HEK293 (cell line): ENCODE data around the gene MSANTD2.

Experiments
- CTCF ChIA-PET: fragments of 350-600 bp; formaldehyde crosslinking; extraction: SDS; loops from one replicate; lab custom pipeline; 2021; ENCODE audit warnings: antibody characterized with exemption; lab: Yijun Ruan, JAX
- POLR2A ChIA-PET: fragments of 300-600 bp; formaldehyde crosslinking; extraction: SDS; loops from one replicate; lab custom pipeline; 2020; ENCODE audit warnings: antibody characterized with exemption, inconsistent platforms; lab: Yijun Ruan, JAX
- H3K27ac ChIP-seq: fragments of 200-500 bp; sonication (Bioruptor generic); 2 replicates; pipeline ENCODE4 v1.5.1; 2014; ENCODE audit warnings: low read depth, low read length, control low read depth, inconsistent platforms; ENCODE audit errors: extremely low read depth
- H3K36me3 ChIP-seq, 2 experiments: fragments of 200-500 bp in 1 of 2; sonication (Bioruptor generic) in 1 of 2; 1 replicate in 1 of 2; 2 replicates in 1 of 2; pipeline ENCODE4 v1.5.1; 2014 to 2017; ENCODE audit warnings: inconsistent platforms in 2 of 2, low read length in 2 of 2; ENCODE audit not compliant: control insufficient read depth in 2 of 2, insufficient read depth in 1 of 2
- H3K4me1 ChIP-seq: fragments of 200-500 bp; sonication (Bioruptor generic); 2 replicates; pipeline ENCODE4 v1.5.1; 2014; ENCODE audit warnings: mild to moderate bottlenecking, low read length, inconsistent platforms; ENCODE audit not compliant: control insufficient read depth, insufficient read depth
- H3K4me3 ChIP-seq: 2 replicates; pipeline ENCODE4 v1.5.1; 2011; ENCODE audit warnings: low read depth, mild to moderate bottlenecking, control low read depth, low read length, moderate library complexity
- H3K9me3 ChIP-seq: fragments of 200-500 bp; sonication (Bioruptor generic); 2 replicates; pipeline ENCODE4 v1.5.1; 2014; ENCODE audit warnings: low read depth, low read length, inconsistent platforms; ENCODE audit not compliant: control insufficient read depth, insufficient read depth
- BCL11A ChIP-seq: fragments of 450-650 bp; formaldehyde crosslinking; IDR thresholded peaks from 2 replicates; pipeline ENCODE4 v1.5.1; 2016; ENCODE audit warnings: low read depth, missing biosample characterization, missing genetic modification characterization
- EGR2 ChIP-seq: fragments of 450-650 bp; formaldehyde crosslinking; IDR thresholded peaks from 2 replicates; pipeline ENCODE4 v1.5.1; 2016; ENCODE audit warnings: low read depth, missing biosample characterization, missing genetic modification characterization
- ZBTB20 ChIP-seq: fragments of 450-650 bp; formaldehyde crosslinking; IDR thresholded peaks from 2 replicates; pipeline ENCODE4 v1.5.1; 2016; ENCODE audit warnings: missing biosample characterization, missing genetic modification characterization
- ZEB2 ChIP-seq: fragments of 450-650 bp; formaldehyde crosslinking; IDR thresholded peaks from 2 replicates; pipeline ENCODE4 v1.5.1; 2016; ENCODE audit warnings: missing biosample characterization, missing genetic modification characterization
- ZFHX2 ChIP-seq: fragments of 450-650 bp; formaldehyde crosslinking; conservative IDR thresholded peaks from 2 replicates; pipeline ENCODE4 v1.5.1; 2016; ENCODE audit warnings: missing biosample characterization, missing genetic modification characterization
- ZNF211 ChIP-seq: fragments of 450-650 bp; formaldehyde crosslinking; IDR thresholded peaks from 2 replicates; pipeline ENCODE4 v1.5.1; 2016; ENCODE audit warnings: low read depth, missing biosample characterization, missing genetic modification characterization
- ZNF221 ChIP-seq: fragments of 450-650 bp; formaldehyde crosslinking; IDR thresholded peaks from 2 replicates; pipeline ENCODE4 v1.5.1; 2017; ENCODE audit warnings: missing biosample characterization, missing genetic modification characterization, borderline replicate concordance
- ZNF24 ChIP-seq: fragments of 450-650 bp; formaldehyde crosslinking; IDR thresholded peaks from 2 replicates; pipeline ENCODE4 v1.5.1; 2016; ENCODE audit warnings: missing biosample characterization, missing genetic modification characterization
- ZNF248 ChIP-seq: fragments of 450-650 bp; formaldehyde crosslinking; IDR thresholded peaks from 2 replicates; pipeline ENCODE4 v1.5.1; 2017; ENCODE audit warnings: missing biosample characterization, missing genetic modification characterization
- ZNF274 ChIP-seq, 2 experiments: fragments of 200-500 bp in 1 of 2; fragments of 450-650 bp in 1 of 2; sonication (Bioruptor generic) in 1 of 2; formaldehyde crosslinking in 1 of 2; IDR thresholded peaks; 2 replicates each; pipeline versions ENCODE4 v1.5.1 to v1.6.1; 2014 to 2016; ENCODE audit warnings: borderline replicate concordance in 1 of 2, inconsistent platforms in 1 of 2, low read length in 1 of 2, missing biosample characterization in 1 of 2, missing genetic modification characterization in 1 of 2
- ZNF404 ChIP-seq: fragments of 450-650 bp; formaldehyde crosslinking; IDR thresholded peaks from 2 replicates; pipeline ENCODE4 v1.5.1; 2017; ENCODE audit warnings: missing biosample characterization, missing genetic modification characterization
- ZNF423 ChIP-seq: fragments of 450-650 bp; formaldehyde crosslinking; IDR thresholded peaks from 2 replicates; pipeline ENCODE4 v1.5.1; 2016; ENCODE audit warnings: missing biosample characterization, missing genetic modification characterization
- ZNF433 ChIP-seq: fragments of 450-650 bp; formaldehyde crosslinking; IDR thresholded peaks from 2 replicates; pipeline ENCODE4 v1.5.1; 2016; ENCODE audit warnings: missing biosample characterization, missing genetic modification characterization, low read depth
- ZNF521 ChIP-seq: fragments of 450-650 bp; formaldehyde crosslinking; IDR thresholded peaks from 2 replicates; pipeline ENCODE4 v1.5.1; 2017; ENCODE audit warnings: missing biosample characterization, mild to moderate bottlenecking, missing genetic modification characterization
- ZNF660 ChIP-seq: fragments of 450-650 bp; IDR thresholded peaks from 2 replicates; pipeline ENCODE4 v1.5.1; 2018; ENCODE audit warnings: missing biosample characterization, mild to moderate bottlenecking, missing genetic modification characterization
- ZNF701 ChIP-seq: fragments of 450-650 bp; formaldehyde crosslinking; IDR thresholded peaks from 2 replicates; pipeline ENCODE4 v1.5.1; 2016; ENCODE audit warnings: missing biosample characterization, missing genetic modification characterization
- ZNF747 ChIP-seq: fragments of 450-650 bp; formaldehyde crosslinking; IDR thresholded peaks from 2 replicates; pipeline ENCODE4 v1.5.1; 2016; ENCODE audit warnings: missing biosample characterization, missing genetic modification characterization
- ZNF76 ChIP-seq: fragments of 450-650 bp; formaldehyde crosslinking; IDR thresholded peaks from 2 replicates; pipeline ENCODE4; 2016; ENCODE audit warnings: low read depth, missing biosample characterization, missing genetic modification characterization, borderline replicate concordance
- ZNF785 ChIP-seq: fragments of 450-650 bp; formaldehyde crosslinking; IDR thresholded peaks from 2 replicates; pipeline ENCODE4 v1.5.1; 2016; ENCODE audit warnings: missing biosample characterization, missing genetic modification characterization
- ZXDB ChIP-seq: fragments of 450-650 bp; formaldehyde crosslinking; IDR thresholded peaks from 2 replicates; pipeline ENCODE4 v1.5.1; 2016; ENCODE audit warnings: missing biosample characterization, missing genetic modification characterization
- TF ChIP-seq, protein P1 (sequence below): fragments of 450-650 bp; formaldehyde crosslinking; IDR thresholded peaks from 2 replicates; pipeline ENCODE4 v1.5.0; 2017; ENCODE audit warnings: missing biosample characterization, missing genetic modification characterization, borderline replicate concordance
- TF ChIP-seq, protein P2 (sequence below): fragments of 450-650 bp; formaldehyde crosslinking; optimal IDR thresholded peaks from 2 replicates; pipeline ENCODE3; 2016; ENCODE audit warnings: missing biosample characterization, mild to moderate bottlenecking, missing genetic modification characterization
- TF ChIP-seq, protein P3 (sequence below): fragments of 450-650 bp; IDR thresholded peaks from 2 replicates; pipeline ENCODE4 v1.5.1; 2018; ENCODE audit warnings: missing biosample characterization, mild to moderate bottlenecking, missing genetic modification characterization
- TF ChIP-seq, protein P4 (sequence below): fragments of 450-650 bp; formaldehyde crosslinking; IDR thresholded peaks from 2 replicates; pipeline ENCODE4 v1.5.1; 2016; ENCODE audit warnings: missing biosample characterization, missing genetic modification characterization

Gene MSANTD2

DNA sequence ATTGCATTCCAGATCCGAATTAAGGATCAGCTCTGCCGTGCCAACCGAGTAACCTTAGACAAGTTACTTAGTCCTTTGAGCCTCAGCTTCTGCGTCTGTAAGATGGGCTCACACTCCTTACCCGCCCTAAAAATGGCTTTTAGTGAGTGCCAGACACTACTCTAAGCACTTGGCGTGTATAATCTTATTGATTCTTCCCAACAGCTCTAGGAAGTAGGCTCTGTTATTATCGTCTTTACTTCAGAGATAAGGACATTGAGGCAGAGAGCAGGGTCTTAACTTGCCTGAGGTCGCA lies 43.4 kb upstream of the MSANTD2 start (continued):
- TF ChIP-seq, protein P1, sequence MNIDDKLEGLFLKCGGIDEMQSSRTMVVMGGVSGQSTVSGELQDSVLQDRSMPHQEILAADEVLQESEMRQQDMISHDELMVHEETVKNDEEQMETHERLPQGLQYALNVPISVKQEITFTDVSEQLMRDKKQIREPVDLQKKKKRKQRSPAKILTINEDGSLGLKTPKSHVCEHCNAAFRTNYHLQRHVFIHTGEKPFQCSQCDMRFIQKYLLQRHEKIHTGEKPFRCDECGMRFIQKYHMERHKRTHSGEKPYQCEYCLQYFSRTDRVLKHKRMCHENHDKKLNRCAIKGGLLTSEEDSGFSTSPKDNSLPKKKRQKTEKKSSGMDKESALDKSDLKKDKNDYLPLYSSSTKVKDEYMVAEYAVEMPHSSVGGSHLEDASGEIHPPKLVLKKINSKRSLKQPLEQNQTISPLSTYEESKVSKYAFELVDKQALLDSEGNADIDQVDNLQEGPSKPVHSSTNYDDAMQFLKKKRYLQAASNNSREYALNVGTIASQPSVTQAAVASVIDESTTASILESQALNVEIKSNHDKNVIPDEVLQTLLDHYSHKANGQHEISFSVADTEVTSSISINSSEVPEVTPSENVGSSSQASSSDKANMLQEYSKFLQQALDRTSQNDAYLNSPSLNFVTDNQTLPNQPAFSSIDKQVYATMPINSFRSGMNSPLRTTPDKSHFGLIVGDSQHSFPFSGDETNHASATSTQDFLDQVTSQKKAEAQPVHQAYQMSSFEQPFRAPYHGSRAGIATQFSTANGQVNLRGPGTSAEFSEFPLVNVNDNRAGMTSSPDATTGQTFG (tag by site-specific recombination), result no peak
- TF ChIP-seq ZNF660 (tag by site-specific recombination) (no peak), ZNF423 (no peak), ZNF24 (tag by site-specific recombination) (no peak)

DNA sequence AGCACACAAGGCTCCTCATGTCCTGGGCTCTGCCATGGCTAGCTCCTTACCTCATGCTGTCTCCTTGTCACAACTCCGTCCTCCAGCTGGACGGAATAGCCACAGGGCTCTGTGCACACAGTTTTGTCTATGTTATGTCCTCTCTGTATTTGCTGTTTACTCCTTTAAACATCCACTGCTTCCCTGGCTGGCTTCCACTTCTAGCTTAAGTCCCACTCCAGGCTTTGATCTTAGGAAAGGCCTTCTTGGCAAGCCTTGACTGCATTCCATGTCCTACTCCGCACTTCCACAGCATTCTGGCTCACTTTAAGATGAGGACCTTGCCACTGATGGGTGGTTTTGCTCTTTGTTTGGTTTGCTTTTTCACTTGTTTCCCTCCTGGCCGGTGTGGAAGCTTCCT lies 42.1 kb upstream of the MSANTD2 start:
- Histone ChIP-seq H3K4me3 (no peak overlapping the region), H3K27ac (no peak overlapping the region), H3K36me3 (no peaks in the 10 kb centered on the region), H3K4me1 (no peaks in the 10 kb centered on the region), H3K9me3 (no peaks in the 10 kb centered on the region)
- TF ChIP-seq, protein P2, sequence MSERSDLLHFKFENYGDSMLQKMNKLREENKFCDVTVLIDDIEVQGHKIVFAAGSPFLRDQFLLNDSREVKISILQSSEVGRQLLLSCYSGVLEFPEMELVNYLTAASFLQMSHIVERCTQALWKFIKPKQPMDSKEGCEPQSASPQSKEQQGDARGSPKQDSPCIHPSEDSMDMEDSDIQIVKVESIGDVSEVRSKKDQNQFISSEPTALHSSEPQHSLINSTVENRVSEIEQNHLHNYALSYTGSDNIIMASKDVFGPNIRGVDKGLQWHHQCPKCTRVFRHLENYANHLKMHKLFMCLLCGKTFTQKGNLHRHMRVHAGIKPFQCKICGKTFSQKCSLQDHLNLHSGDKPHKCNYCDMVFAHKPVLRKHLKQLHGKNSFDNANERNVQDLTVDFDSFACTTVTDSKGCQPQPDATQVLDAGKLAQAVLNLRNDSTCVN, result no peak
- no peak for TF ChIP-seq ZNF433 (tag by site-specific recombination)
- TF ChIP-seq ZNF404, result no peak
- no peak for TF ChIP-seq ZNF274 (IDR thresholded peaks at IDR 0.05; ENCODE audit: low read length)
- TF ChIP-seq ZNF274 (tag by site-specific recombination; IDR thresholded peaks at IDR 0.05; ENCODE audit: borderline replicate concordance), result no peak
- no peak for TF ChIP-seq ZNF76 (tag by site-specific recombination)
- TF ChIP-seq ZNF747 (tag by site-specific recombination), result no peak
- no peak for TF ChIP-seq ZEB2 (tag by site-specific recombination)
- TF ChIP-seq, protein P3, sequence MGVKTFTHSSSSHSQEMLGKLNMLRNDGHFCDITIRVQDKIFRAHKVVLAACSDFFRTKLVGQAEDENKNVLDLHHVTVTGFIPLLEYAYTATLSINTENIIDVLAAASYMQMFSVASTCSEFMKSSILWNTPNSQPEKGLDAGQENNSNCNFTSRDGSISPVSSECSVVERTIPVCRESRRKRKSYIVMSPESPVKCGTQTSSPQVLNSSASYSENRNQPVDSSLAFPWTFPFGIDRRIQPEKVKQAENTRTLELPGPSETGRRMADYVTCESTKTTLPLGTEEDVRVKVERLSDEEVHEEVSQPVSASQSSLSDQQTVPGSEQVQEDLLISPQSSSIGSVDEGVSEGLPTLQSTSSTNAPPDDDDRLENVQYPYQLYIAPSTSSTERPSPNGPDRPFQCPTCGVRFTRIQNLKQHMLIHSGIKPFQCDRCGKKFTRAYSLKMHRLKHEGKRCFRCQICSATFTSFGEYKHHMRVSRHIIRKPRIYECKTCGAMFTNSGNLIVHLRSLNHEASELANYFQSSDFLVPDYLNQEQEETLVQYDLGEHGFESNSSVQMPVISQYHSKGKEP (tag by site-specific recombination), result no peak
- TF ChIP-seq ZNF785, result no peak
- TF ChIP-seq ZNF701 (tag by site-specific recombination), result no peak
- TF ChIP-seq, protein P4, sequence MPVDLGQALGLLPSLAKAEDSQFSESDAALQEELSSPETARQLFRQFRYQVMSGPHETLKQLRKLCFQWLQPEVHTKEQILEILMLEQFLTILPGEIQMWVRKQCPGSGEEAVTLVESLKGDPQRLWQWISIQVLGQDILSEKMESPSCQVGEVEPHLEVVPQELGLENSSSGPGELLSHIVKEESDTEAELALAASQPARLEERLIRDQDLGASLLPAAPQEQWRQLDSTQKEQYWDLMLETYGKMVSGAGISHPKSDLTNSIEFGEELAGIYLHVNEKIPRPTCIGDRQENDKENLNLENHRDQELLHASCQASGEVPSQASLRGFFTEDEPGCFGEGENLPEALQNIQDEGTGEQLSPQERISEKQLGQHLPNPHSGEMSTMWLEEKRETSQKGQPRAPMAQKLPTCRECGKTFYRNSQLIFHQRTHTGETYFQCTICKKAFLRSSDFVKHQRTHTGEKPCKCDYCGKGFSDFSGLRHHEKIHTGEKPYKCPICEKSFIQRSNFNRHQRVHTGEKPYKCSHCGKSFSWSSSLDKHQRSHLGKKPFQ, result no peak
- TF ChIP-seq ZNF248 (tag by site-specific recombination), result no peak
- no peak for TF ChIP-seq ZFHX2 (tag by site-specific recombination)
- POLR2A ChIA-PET, result no interaction called here
- CTCF ChIA-PET, result interaction anchor here (0.7 to 1.2 kb wide), 2 partner anchors 24 to 198 kb away, joined by 3 to 4 read pairs; no protein-coding TSS in a partner anchor

DNA sequence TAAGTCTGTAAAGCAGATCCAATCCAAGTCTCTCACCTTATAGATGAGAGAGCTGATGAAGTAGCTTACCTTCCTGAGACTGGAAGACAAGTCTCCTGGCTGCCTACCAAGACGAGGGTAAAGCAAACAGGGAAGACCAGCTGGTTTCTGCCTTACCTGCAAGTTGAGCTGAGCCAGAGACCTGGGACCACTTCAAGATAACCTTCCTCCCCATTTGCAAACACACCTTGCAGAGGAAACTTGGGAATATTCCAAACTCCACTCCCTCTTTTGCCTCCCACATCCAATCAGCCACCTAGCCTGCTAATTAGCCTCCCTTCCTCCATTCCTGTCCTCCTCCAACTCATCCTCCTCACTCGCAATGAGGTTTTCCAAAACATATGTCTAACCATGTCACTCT lies 41.6 kb upstream of the MSANTD2 start:
- Histone ChIP-seq H3K4me3 (no peak overlapping the region), H3K4me1 (no peaks in the 10 kb centered on the region), H3K27ac (no peak overlapping the region)
- TF ChIP-seq ZNF785 (no peak), ZNF211 (no peak), ZNF521 (tag by site-specific recombination) (no peak), ZNF221 (tag by site-specific recombination) (no peak), ZFHX2 (tag by site-specific recombination) (0 out of 2 replicates have a peak, but pooled peaks have one; percentile 13), EGR2 (tag by site-specific recombination) (0 out of 2 replicates have a peak, but pooled peaks have one; percentile 26), ZBTB20 (tag by site-specific recombination) (no peak), BCL11A (tag by site-specific recombination) (no peak), ZXDB (tag by site-specific recombination) (no peak)
- TF ChIP-seq, all 188 proteins: peak for 2
- POLR2A ChIA-PET, result no interaction called here
- CTCF ChIA-PET, result interaction anchor here (0.7 to 1.2 kb wide), 3 partner anchors 23 to 197 kb away, joined by 4 read pairs; partner anchors contain the start of gene ROBO3
- H3K36me3 ChIP-seq, result no peaks in the 10 kb centered on the region
- H3K9me3 ChIP-seq, result no peaks in the 10 kb centered on the region
